LoVo (cell line): Measurements from ENCODE around the gene DIRAS1.
A peak's percentile ranks its signal among the peaks of the same experiment; 100 is the strongest.
"Not testable (repeated sequence)": the region's sequence is repeated elsewhere in the genome, so short reads cannot be mapped to it uniquely, and the experiment has no call there.

Experiments
- DNase-seq: peaks from one replicate; pipeline ENCODE4 v3.0.0-alpha.2; 2016; ENCODE audit warnings: low spot score

DIRAS1 gene

GRCh38 chr19:2711172-2711874 is 9.8 kb downstream of the DIRAS1 start:
- DNase-seq: no peak

GRCh38 chr19:2706251-2706650 is 14.9 kb downstream of the DIRAS1 start:
- no peak for DNase-seq

GRCh38 chr19:2703691-2704216 is 17.4 kb downstream of the DIRAS1 start:
- no peak for DNase-seq

- DNase-seq: no peak
These were observed 18.1 kb downstream of the DIRAS1 start for GRCh38 chr19:2703077-2703437.

- peak; percentile 94 for DNase-seq
These were observed 18.7 kb downstream of the DIRAS1 start, which contains the start of gene GNG7 for GRCh38 chr19:2702170-2703076. Gene GNG7 (minus strand): TSS chr19:2702694. CDS start chr19:2520688, 182,006 bp downstream.

- DNase-seq: no peak
These were observed 19.6 kb downstream of the DIRAS1 start for GRCh38 chr19:2701361-2702169.

GRCh38 chr19:2700660-2701360 is 20.4 kb downstream of the DIRAS1 start:
- no peak for DNase-seq

- no peak for DNase-seq
These were observed 21.6 kb downstream of the DIRAS1 start for GRCh38 chr19:2699413-2700140.

- DNase-seq: no peak
These were observed 27.0 kb downstream of the DIRAS1 start for GRCh38 chr19:2694196-2694595.

- DNase-seq: no peak
These were observed 27.5 kb downstream of the DIRAS1 start for GRCh38 chr19:2693492-2694160.

- DNase-seq: no peak
These were observed 29.2 kb downstream of the DIRAS1 start for GRCh38 chr19:2691951-2692350.

- DNase-seq: no peak
These were observed 30.3 kb downstream of the DIRAS1 start for GRCh38 chr19:2690856-2691255.

GRCh38 chr19:2686360-2686759 is 34.8 kb downstream of the DIRAS1 start:
- no peak for DNase-seq

GRCh38 chr19:2685204-2685704 is 35.9 kb downstream of the DIRAS1 start:
- no peak for DNase-seq

GRCh38 chr19:2683430-2684003 is 37.7 kb downstream of the DIRAS1 start:
- DNase-seq: no peak

- no peak for DNase-seq
These were observed 40.4 kb downstream of the DIRAS1 start for GRCh38 chr19:2680808-2681207.

- DNase-seq: no peak
These were observed 41.7 kb downstream of the DIRAS1 start for GRCh38 chr19:2679439-2679838.

- DNase-seq: not testable (repeated sequence)
These were observed 42.2 kb downstream of the DIRAS1 start for GRCh38 chr19:2678948-2679347.

- no peak for DNase-seq
These were observed 43.0 kb downstream of the DIRAS1 start for GRCh38 chr19:2678044-2678671.
